ENCODE results near the gene KCNH6. TPM values are rescaled to one million over a fixed set of nuclear protein-coding genes. Genes with fewer than 3 reads are reported as not detected.

The KCNH6 gene
- total RNA-seq, 2 experiments from 2014 or later: not detected

DNA sequence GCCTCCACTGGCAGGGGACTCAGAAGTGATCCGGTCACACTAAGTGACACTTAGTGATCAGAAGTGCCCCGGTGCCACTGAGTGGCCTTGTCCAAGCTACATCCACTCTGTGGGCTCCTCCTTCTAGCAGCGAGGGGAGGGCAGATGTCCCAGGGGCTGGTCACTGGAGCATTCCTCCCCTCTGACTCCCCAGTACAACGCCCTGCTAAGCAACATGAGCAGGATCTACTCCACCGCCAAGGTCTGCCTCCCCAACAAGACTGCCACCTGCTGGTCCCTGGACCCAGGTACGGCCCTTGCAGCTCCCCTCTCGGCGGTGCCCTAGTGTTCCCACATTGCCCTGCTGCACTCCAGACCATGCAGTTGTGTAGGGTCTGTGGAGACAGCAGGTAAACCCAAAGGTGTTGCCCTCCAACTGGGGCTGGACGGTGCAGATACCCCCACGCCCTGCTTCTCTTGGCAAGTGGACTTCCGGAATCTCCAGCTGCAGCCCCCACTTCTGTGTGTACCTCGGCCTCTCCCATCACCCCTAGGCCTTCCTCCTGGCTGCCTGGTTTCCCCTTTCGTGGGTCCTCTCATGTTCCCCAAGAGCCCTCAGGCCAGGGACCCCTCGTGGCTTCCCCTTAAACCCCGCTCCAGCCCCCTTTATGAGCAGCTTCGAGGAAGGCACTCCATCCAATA lies 44.2 kb upstream of the KCNH6 start:
- H3K4me3 Mint-ChIP-seq: peak overlapping the region; percentile 64
- peak; percentile 66 to 88 (median 70) for DNase-seq

DNA sequence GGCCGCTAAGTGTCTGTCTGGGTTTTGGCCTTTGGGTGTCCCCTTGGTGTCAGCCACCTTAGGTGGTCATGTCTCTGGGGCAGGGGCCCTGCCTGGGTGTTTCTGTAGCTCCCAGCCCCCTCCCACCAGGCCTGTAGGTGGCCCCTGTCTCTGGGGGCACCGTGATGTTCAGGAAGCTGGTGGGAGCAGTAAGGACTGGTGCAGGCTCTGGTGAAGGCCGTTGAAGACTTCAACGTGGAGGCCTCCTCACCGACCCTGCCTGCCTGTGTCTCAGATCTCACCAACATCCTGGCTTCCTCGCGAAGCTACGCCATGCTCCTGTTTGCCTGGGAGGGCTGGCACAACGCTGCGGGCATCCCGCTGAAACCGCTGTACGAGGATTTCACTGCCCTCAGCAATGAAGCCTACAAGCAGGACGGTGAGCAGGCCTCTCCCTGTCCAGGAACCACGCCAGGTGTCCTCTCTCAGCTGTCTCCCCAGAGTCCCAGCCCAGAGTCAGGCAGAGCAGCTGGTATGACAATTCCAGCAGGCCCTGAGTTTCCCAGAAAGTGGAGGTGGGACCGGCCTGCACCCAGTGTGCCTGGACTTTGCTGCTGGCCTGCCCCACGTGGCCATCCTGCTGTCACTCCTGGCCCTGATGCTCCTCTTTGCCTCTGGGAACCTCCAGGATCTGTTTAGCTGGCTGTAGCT lies 43.5 kb upstream of the KCNH6 start:
- Histone ChIP-seq H3K4me1 (ENCODE audit: insufficient read depth, low read length) (peaks cover 26% of the 10 kb centered on the region), H3K4me3 (ENCODE audit: low read length) (no peak overlapping the region), H3K9me3 (ENCODE audit: control insufficient read depth in 1 of 2, insufficient read depth in 1 of 2, low read length in 2 of 2) (peaks cover 0 to 5% of the 10 kb centered on the region in 2 experiments), H3K36me3 (ENCODE audit: insufficient read depth, low read length) (no peaks in the 10 kb centered on the region), H3K27me3 (ENCODE audit: control insufficient read depth in 1 of 2, insufficient read depth in 2 of 2, low read length in 2 of 2) (peaks cover 10 to 11% of the 10 kb centered on the region in 2 experiments), H3K27ac (ENCODE audit: low read depth in 1 of 2, low read length in 2 of 2) (no peak overlapping the region)
- intact Hi-C loops (cut with DNase I, micrococcal nuclease): loop anchor here (1.0 to 5.0 kb wide), 4 partner anchors 37 to 133 kb away; no protein-coding TSS in a partner anchor
- H3K27me3 Mint-ChIP-seq: peaks cover 35% of the 10 kb centered on the region
- H3K36me3 Mint-ChIP-seq (ENCODE audit: low read depth): no peaks in the 10 kb centered on the region
- peaks cover 14% of the 10 kb centered on the region for H3K4me1 Mint-ChIP-seq (ENCODE audit: low read depth)
- ChIA-PET CTCF (interaction anchor here (0.8 to 4.4 kb wide), 14 partner anchors 12 to 230 kb away, joined by 3 to 70 read pairs (median 4); partner anchors contain the start of genes CYB561 and MAP3K3), POLR2A (interaction anchor here (1.0 to 3.3 kb wide), 3 partner anchors 32 to 52 kb away, joined by 3 to 31 read pairs (median 3); no protein-coding TSS in a partner anchor)
- H3K4me3 Mint-ChIP-seq: no peak overlapping the region
- ATAC-seq (ENCODE audit: poor library complexity) (no peak), DNase-seq (no peak)
- TF ChIP-seq, protein P1, sequence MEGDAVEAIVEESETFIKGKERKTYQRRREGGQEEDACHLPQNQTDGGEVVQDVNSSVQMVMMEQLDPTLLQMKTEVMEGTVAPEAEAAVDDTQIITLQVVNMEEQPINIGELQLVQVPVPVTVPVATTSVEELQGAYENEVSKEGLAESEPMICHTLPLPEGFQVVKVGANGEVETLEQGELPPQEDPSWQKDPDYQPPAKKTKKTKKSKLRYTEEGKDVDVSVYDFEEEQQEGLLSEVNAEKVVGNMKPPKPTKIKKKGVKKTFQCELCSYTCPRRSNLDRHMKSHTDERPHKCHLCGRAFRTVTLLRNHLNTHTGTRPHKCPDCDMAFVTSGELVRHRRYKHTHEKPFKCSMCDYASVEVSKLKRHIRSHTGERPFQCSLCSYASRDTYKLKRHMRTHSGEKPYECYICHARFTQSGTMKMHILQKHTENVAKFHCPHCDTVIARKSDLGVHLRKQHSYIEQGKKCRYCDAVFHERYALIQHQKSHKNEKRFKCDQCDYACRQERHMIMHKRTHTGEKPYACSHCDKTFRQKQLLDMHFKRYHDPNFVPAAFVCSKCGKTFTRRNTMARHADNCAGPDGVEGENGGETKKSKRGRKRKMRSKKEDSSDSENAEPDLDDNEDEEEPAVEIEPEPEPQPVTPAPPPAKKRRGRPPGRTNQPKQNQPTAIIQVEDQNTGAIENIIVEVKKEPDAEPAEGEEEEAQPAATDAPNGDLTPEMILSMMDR (IDR thresholded peaks at IDR 0.05): no peak
- no peak overlapping the region for H3K27ac Mint-ChIP-seq
- no peaks in the 10 kb centered on the region for H3K9me3 Mint-ChIP-seq

More for the DNA sequence above, 44.2 kb upstream of the KCNH6 start:
- intact Hi-C loops (cut with DNase I, micrococcal nuclease): loop anchor here (1.0 to 5.0 kb wide), 4 partner anchors 37 to 134 kb away; no protein-coding TSS in a partner anchor
- POLR2A ChIA-PET: interaction anchor here (1.0 to 3.3 kb wide), 4 partner anchors 31 to 51 kb away, joined by 3 to 31 read pairs (median 7); no protein-coding TSS in a partner anchor
- peaks cover 0 to 5% of the 10 kb centered on the region in 2 experiments for H3K9me3 ChIP-seq (ENCODE audit: control insufficient read depth in 1 of 2, insufficient read depth in 1 of 2, low read length in 2 of 2)
- H3K9me3 Mint-ChIP-seq: no peaks in the 10 kb centered on the region
- CTCF ChIA-PET: interaction anchor here (0.8 to 4.4 kb wide), 15 partner anchors 11 to 231 kb away, joined by 3 to 70 read pairs (median 4); partner anchors contain the start of genes CYB561 and MAP3K3
- TF ChIP-seq, protein P1 (IDR thresholded peaks at IDR 0.05): peak; percentile 61
- H3K36me3 Mint-ChIP-seq (ENCODE audit: low read depth): no peaks in the 10 kb centered on the region
- no peak overlapping the region for H3K4me3 ChIP-seq (ENCODE audit: low read length)
- peaks cover 14% of the 10 kb centered on the region for H3K4me1 Mint-ChIP-seq (ENCODE audit: low read depth)
- H3K27me3 ChIP-seq (ENCODE audit: control insufficient read depth in 1 of 2, insufficient read depth in 2 of 2, low read length in 2 of 2): peaks cover 10 to 11% of the 10 kb centered on the region in 2 experiments
- peak; percentile 81 for ATAC-seq (ENCODE audit: poor library complexity)
- no peaks in the 10 kb centered on the region for H3K36me3 ChIP-seq (ENCODE audit: insufficient read depth, low read length)
- peaks cover 26% of the 10 kb centered on the region for H3K4me1 ChIP-seq (ENCODE audit: insufficient read depth, low read length)
- H3K27ac Mint-ChIP-seq: no peak overlapping the region
- H3K27me3 Mint-ChIP-seq: peaks cover 35% of the 10 kb centered on the region
- no peak overlapping the region for H3K27ac ChIP-seq (ENCODE audit: low read depth in 1 of 2, low read length in 2 of 2)

DNA sequence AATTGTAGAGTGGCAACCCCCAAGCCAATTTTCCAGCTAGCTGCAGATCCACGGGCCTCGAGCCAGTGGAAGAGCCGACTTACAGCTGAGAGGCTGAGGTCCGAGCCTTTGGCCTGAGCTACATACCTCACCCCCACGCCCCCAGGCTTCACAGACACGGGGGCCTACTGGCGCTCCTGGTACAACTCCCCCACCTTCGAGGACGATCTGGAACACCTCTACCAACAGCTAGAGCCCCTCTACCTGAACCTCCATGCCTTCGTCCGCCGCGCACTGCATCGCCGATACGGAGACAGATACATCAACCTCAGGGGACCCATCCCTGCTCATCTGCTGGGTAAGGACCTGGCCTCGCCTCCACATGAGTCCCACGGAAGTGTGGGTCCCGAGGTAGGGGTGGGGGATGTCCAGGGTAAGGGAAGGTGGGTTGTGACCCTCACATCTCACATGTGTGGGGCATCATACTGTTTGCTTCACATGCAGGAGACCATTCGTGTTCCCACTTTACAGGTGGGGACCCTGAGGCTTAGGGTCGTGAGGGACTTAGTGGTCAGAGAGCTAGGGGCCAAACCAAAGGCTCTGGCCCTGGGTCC lies 42.9 kb upstream of the KCNH6 start:
- ATAC-seq (ENCODE audit: poor library complexity) (no peak), DNase-seq (no peak)
- no peak overlapping the region for H3K27ac Mint-ChIP-seq
- H3K4me3 Mint-ChIP-seq: no peak overlapping the region
- CTCF ChIA-PET: interaction anchor here (4.4 kb wide), 1 partner anchor 54 kb away, joined by 70 read pairs; no protein-coding TSS in a partner anchor
- H3K36me3 Mint-ChIP-seq (ENCODE audit: low read depth): no peaks in the 10 kb centered on the region
- H3K9me3 ChIP-seq (ENCODE audit: control insufficient read depth in 1 of 2, insufficient read depth in 1 of 2, low read length in 2 of 2): peaks cover 0 to 5% of the 10 kb centered on the region in 2 experiments
- H3K4me3 ChIP-seq (ENCODE audit: low read length): no peak overlapping the region
- POLR2A ChIA-PET: no interaction called here
- peaks cover 14% of the 10 kb centered on the region for H3K4me1 Mint-ChIP-seq (ENCODE audit: low read depth)
- no peaks in the 10 kb centered on the region for H3K9me3 Mint-ChIP-seq
- no peak overlapping the region for H3K27ac ChIP-seq (ENCODE audit: low read depth in 1 of 2, low read length in 2 of 2)
- H3K27me3 ChIP-seq (ENCODE audit: control insufficient read depth in 1 of 2, insufficient read depth in 2 of 2, low read length in 2 of 2): peaks cover 10 to 11% of the 10 kb centered on the region in 2 experiments
- H3K4me1 ChIP-seq (ENCODE audit: insufficient read depth, low read length): peaks cover 26% of the 10 kb centered on the region
- TF ChIP-seq, protein P1 (IDR thresholded peaks at IDR 0.05): no peak
- intact Hi-C loops (cut with DNase I, micrococcal nuclease): no loop called here
- peaks cover 30% of the 10 kb centered on the region for H3K27me3 Mint-ChIP-seq
- H3K36me3 ChIP-seq (ENCODE audit: insufficient read depth, low read length): no peaks in the 10 kb centered on the region

Data from CD4-positive, alpha-beta T cell (primary cell).